ENCODE results near the gene MOB2.

The MOB2 gene

GRCh38 chr11:1504138-1504537, 17.6 kb upstream of the MOB2 start:
- no peak for TF ChIP-seq CTCF (IDR thresholded peaks at IDR 0.05; ENCODE audit: control insufficient read depth, insufficient read depth, low read depth, low read length, missing control alignments)
- DNase-seq (ENCODE audit: low read depth) = no peak
- no peak overlapping the region for H3K4me3 ChIP-seq (ENCODE audit: control insufficient read depth, low read depth, low read length)

- no peak overlapping the region for H3K4me3 ChIP-seq (ENCODE audit: control insufficient read depth, low read depth, low read length)
- TF ChIP-seq CTCF (IDR thresholded peaks at IDR 0.05; ENCODE audit: control insufficient read depth, insufficient read depth, low read depth, low read length, missing control alignments) = no peak
- no peak for DNase-seq (ENCODE audit: low read depth)
Observed at GRCh38 chr11:1503708-1504104, 17.1 kb upstream of the MOB2 start.

- no peak for DNase-seq (ENCODE audit: low read depth)
- TF ChIP-seq CTCF (IDR thresholded peaks at IDR 0.05; ENCODE audit: control insufficient read depth, insufficient read depth, low read depth, low read length, missing control alignments) = no peak
- no peak overlapping the region for H3K4me3 ChIP-seq (ENCODE audit: control insufficient read depth, low read depth, low read length)
Observed at GRCh38 chr11:1502954-1503707, 16.6 kb upstream of the MOB2 start.

- no peak for TF ChIP-seq CTCF (IDR thresholded peaks at IDR 0.05; ENCODE audit: control insufficient read depth, insufficient read depth, low read depth, low read length, missing control alignments)
- no peak overlapping the region for H3K4me3 ChIP-seq (ENCODE audit: control insufficient read depth, low read depth, low read length)
- DNase-seq (ENCODE audit: low read depth) = no peak
Observed at GRCh38 chr11:1502168-1502953, 15.8 kb upstream of the MOB2 start.

- H3K4me3 ChIP-seq (ENCODE audit: control insufficient read depth, low read depth, low read length) = no peak overlapping the region
- TF ChIP-seq CTCF (IDR thresholded peaks at IDR 0.05; ENCODE audit: control insufficient read depth, insufficient read depth, low read depth, low read length, missing control alignments) = no peak
- no peak for DNase-seq (ENCODE audit: low read depth)
Observed at GRCh38 chr11:1501421-1502167, 15.0 kb upstream of the MOB2 start.
